GM12878 (cell line): ENCODE results near the gene ADGRF1. TPM values are rescaled to one million over a fixed set of nuclear protein-coding genes. Genes with fewer than 3 reads are reported as not detected.

Experiments
- ATAC-seq: fragments of 200-7000 bp; cut with Tn5 transposase; 3 replicates; pipeline ENCODE4 v1.9.1; 2020; ENCODE audit warnings: mild to moderate bottlenecking, moderate library complexity
- BruUV-seq: library from RNA; stranded (reverse); fragments of 400-500 nt; replicated peaks from 2 replicates; lab custom pipeline; 2021; lab: Mats Ljungman, UMichigan
- CTCF ChIA-PET: fragments of 300-600 bp; sonication (Branson Sonifier 250); formaldehyde crosslinking; extraction: SDS; loops from one replicate; lab custom pipeline; 2021; ENCODE audit warnings: inconsistent platforms; lab: Yijun Ruan, JAX
- POLR2A ChIA-PET: fragments of 350-600 bp; formaldehyde crosslinking; extraction: SDS; loops from one replicate; lab custom pipeline; 2021; ENCODE audit warnings: inconsistent platforms; lab: Charles Lee
- RAD21 ChIA-PET: fragments of 300-600 bp; sonication (Branson Sonifier 250); formaldehyde crosslinking; loops from one replicate; lab custom pipeline; 2023; ENCODE audit warnings: antibody characterized with exemption; ENCODE audit not compliant: unreplicated experiment; lab: Charles Lee
- SMC1A ChIA-PET: fragments of 300-600 bp; sonication (Branson Sonifier 250); formaldehyde crosslinking; loops from one replicate; lab custom pipeline; 2023; ENCODE audit not compliant: unreplicated experiment, uncharacterized antibody; lab: Charles Lee
- DNase-seq: peaks from one replicate; pipeline ENCODE4 v3.0.0-alpha.2; 2011; ENCODE audit warnings: low read depth, low spot score
- FAIRE-seq: peaks from 3 replicates; lab custom pipeline; 2011; peaks lifted over from hg19 to GRCh38; lab: Jason Lieb, UNC
- H2AFZ ChIP-seq: 2 replicates; pipeline ENCODE4 v1.6.0; 2011; ENCODE audit warnings: low read depth, low read length, control low read depth; ENCODE audit not compliant: control insufficient read depth
- H3K27ac ChIP-seq: 2 replicates; pipeline ENCODE4 v1.5.1; 2011; ENCODE audit warnings: control low read depth; ENCODE audit not compliant: control insufficient read depth, insufficient read depth
- H3K27me3 ChIP-seq, 2 experiments: replicated peaks in 1 of 2; 2 replicates each; pipeline versions ENCODE4 v1.6.0 to v1.6.1; 2011; ENCODE audit warnings: low read length in 1 of 2; ENCODE audit not compliant: control insufficient read depth in 2 of 2, insufficient read depth in 2 of 2
- H3K36me3 ChIP-seq, 2 experiments: 2 replicates each; pipeline ENCODE4 v1.5.1; 2011; ENCODE audit warnings: low read length in 1 of 2; ENCODE audit not compliant: control insufficient read depth in 2 of 2, insufficient read depth in 2 of 2
- H3K4me1 ChIP-seq: 2 replicates; pipeline ENCODE4 v1.6.1; 2011; ENCODE audit warnings: mild to moderate bottlenecking, low read length, moderate library complexity, mixed read lengths; ENCODE audit not compliant: control insufficient read depth, insufficient read depth
- H3K4me2 ChIP-seq: 2 replicates; pipeline ENCODE4 v1.6.0; 2011; ENCODE audit warnings: control low read depth; ENCODE audit not compliant: control insufficient read depth, insufficient read depth
- H3K4me3 ChIP-seq: fragments of 200-600 bp; sonication (generic); 2 replicates; pipeline ENCODE4 v1.5.1; 2016
- H3K79me2 ChIP-seq: 2 replicates; pipeline ENCODE4 v1.6.0; 2011; ENCODE audit warnings: low read length; ENCODE audit not compliant: control insufficient read depth, insufficient read depth
- H3K9ac ChIP-seq: 2 replicates; pipeline ENCODE4 v1.8.0; 2011; ENCODE audit warnings: low read length, control low read depth, mixed read lengths; ENCODE audit not compliant: control insufficient read depth, insufficient read depth
- H3K9me3 ChIP-seq: replicated peaks from 3 replicates; pipeline ENCODE4 v1.5.1; 2011; ENCODE audit warnings: mild to moderate bottlenecking, low read length; ENCODE audit not compliant: control insufficient read depth, insufficient read depth
- H4K20me1 ChIP-seq: 2 replicates; pipeline ENCODE4 v1.6.0; 2011; ENCODE audit not compliant: control insufficient read depth, insufficient read depth
- BCL3 ChIP-seq: IDR thresholded peaks from 2 replicates; pipeline ENCODE4 v1.6.1; 2011; ENCODE audit warnings: borderline replicate concordance, low read depth, mild to moderate bottlenecking, moderate library complexity, low read length; ENCODE audit not compliant: insufficient read depth, poor library complexity, severe bottlenecking
- CBX3 ChIP-seq: fragments of 200-600 bp; sonication (generic); IDR thresholded peaks from 2 replicates; pipeline ENCODE4 v1.6.1; 2016; ENCODE audit warnings: low read depth, borderline replicate concordance
- FOXK2 ChIP-seq: fragments of 450-650 bp; IDR thresholded peaks from 2 replicates; pipeline ENCODE4 v1.6.1; 2017; ENCODE audit warnings: mild to moderate bottlenecking, moderate library complexity
- GABPA ChIP-seq: IDR thresholded peaks from 2 replicates; pipeline ENCODE4 v1.6.1; 2014; ENCODE audit warnings: antibody characterized with exemption, low read depth, mild to moderate bottlenecking, inconsistent platforms
- MEF2A ChIP-seq: IDR thresholded peaks from 2 replicates; pipeline ENCODE4 v1.6.1; 2011; ENCODE audit warnings: low read depth, mild to moderate bottlenecking, low read length, moderate library complexity; ENCODE audit not compliant: insufficient read depth
- NKRF ChIP-seq: fragments of 450-650 bp; conservative IDR thresholded peaks from 2 replicates; pipeline ENCODE4 v1.6.1; 2017; ENCODE audit warnings: mild to moderate bottlenecking, moderate library complexity
- SMAD5 ChIP-seq: IDR thresholded peaks from 2 replicates; pipeline ENCODE4 v1.6.1; 2016; ENCODE audit warnings: antibody characterized with exemption, low read depth
- SMARCA5 ChIP-seq: fragments of 450-650 bp; IDR thresholded peaks from 2 replicates; pipeline ENCODE4 v1.6.1; 2017; ENCODE audit warnings: mild to moderate bottlenecking
- TARDBP ChIP-seq: IDR thresholded peaks from 2 replicates; pipeline ENCODE4 v1.6.1; 2016; ENCODE audit warnings: borderline replicate concordance
- USF2 ChIP-seq: IDR thresholded peaks from 2 replicates; pipeline ENCODE4 v1.6.1; 2011; ENCODE audit warnings: low read depth, low read length, improper control_type of control experiment, borderline replicate concordance
- WGBS: methylation state at CpG from one replicate; pipeline ENCODE4 v1.1.6; 2016; ENCODE audit warnings: low lambda C conversion rate; ENCODE audit not compliant: insufficient replicate concordance, insufficient coverage; ENCODE audit errors: missing lambda C conversion rate; 5-methylcytosine and 5-hydroxymethylcytosine counted together
- in situ Hi-C: fragments of 300-500 bp; cut with MboI; formaldehyde crosslinking; loops from 9 replicates; pipeline ENCODE4 v1.14.3; 2018; ENCODE audit warnings: mixed read lengths
- intact Hi-C: fragments of 100-400 bp; cut with micrococcal nuclease; formaldehyde crosslinking; loops from one replicate; pipeline ENCODE4 v1.14.2; 2022; ENCODE audit not compliant: unreplicated experiment
- polyA plus RNA-seq, 11 experiments: library from polyadenylated mRNA; depleted of rRNA in 4 of 11; unstranded in 6 of 11; stranded (reverse) in 5 of 11; fragments of >200 nt; fragmentation: Nextera tagmentation in 4 of 11; fragmentation: Illumina TruSeq in 1 of 11; extraction: Ambion mirVana in 4 of 11; extraction: Trizol in 1 of 11; gene quantifications; 1 replicate in 1 of 11; 2 replicates in 10 of 11; pipeline versions ENCODE4 v1.2.1 to v1.2.3, GENCODE V29; 2011 to 2016; ENCODE audit warnings: inconsistent platforms in 2 of 11, missing spikeins in 2 of 11, low read depth in 1 of 11
- total RNA-seq, 4 experiments: library from RNA; depleted of rRNA in 3 of 4; stranded (reverse); fragments of >200 nt in 3 of 4; fragmentation: Illumina TruSeq in 1 of 4; extraction: Trizol in 1 of 4; gene quantifications; 2 replicates each; pipeline versions ENCODE4 v1.2.1 to v1.2.3, GENCODE V29; 2013 to 2021

The ADGRF1 gene
- total and polyA plus RNA-seq, 10 of the 15 experiments (the other 5 are each of a cell fraction or from before 2014, with no cell fraction given): 0.05 TPM; not detected in 9

- no peak for TF ChIP-seq BCL3
- no peak for TF ChIP-seq USF2
- no peak for TF ChIP-seq TARDBP
- no peak for TF ChIP-seq NKRF
- TF ChIP-seq CBX3: no peak
- TF ChIP-seq SMARCA5: no peak
- TF ChIP-seq MEF2A: no peak
- TF ChIP-seq GABPA: no peak
- TF ChIP-seq FOXK2: no peak
- TF ChIP-seq SMAD5: no peak
Measured at GRCh38 chr6:47022191-47022590, 19.9 kb downstream of the ADGRF1 start (continued).

GRCh38 chr6:47019941-47020340, 22.2 kb downstream of the ADGRF1 start:
- no peaks in the 10 kb centered on the region; a peak in 1 of 4 replicates for H3K27me3 ChIP-seq
- ATAC-seq (no peak), DNase-seq (no peak), FAIRE-seq (no peak)
- H4K20me1 ChIP-seq: no peaks in the 10 kb centered on the region
- TF ChIP-seq BCL3: no peak
- SMC1A ChIA-PET: interaction anchor here (1.0 kb wide), 1 partner anchor 13 kb away, joined by 3 read pairs; no protein-coding TSS in a partner anchor
- no peak overlapping the region for H3K27ac ChIP-seq
- H3K79me2 ChIP-seq: no peaks in the 10 kb centered on the region
- BruUV-seq: no TSS peak
- WGBS: 39% methylated on average over 5 of the region's 5 CpGs
- CTCF ChIA-PET: no interaction called here
- no peak overlapping the region for H2AFZ ChIP-seq
- H3K4me2 ChIP-seq: no peak overlapping the region
- H3K4me1 ChIP-seq: no peaks in the 10 kb centered on the region
- no peak overlapping the region for H3K9ac ChIP-seq
- intact Hi-C loops (no loop called here), in situ Hi-C loops (no loop called here)
- no peaks in the 10 kb centered on the region for H3K9me3 ChIP-seq
- RAD21 ChIA-PET: no interaction called here
- H3K4me3 ChIP-seq: no peak overlapping the region
- no peaks in the 10 kb centered on the region for H3K36me3 ChIP-seq
- POLR2A ChIA-PET: no interaction called here
